Activated T-cell treated with anti-CD3 and anti-CD28 coated beads, Interleukin-2, amount 50 U/mL, for 24 hours (primary cell): Measurements from ENCODE around the gene PROK2.

ENCODE experiments used
- DNase-seq: peaks from one replicate; pipeline ENCODE4 v3.0.0-alpha.2; 2020
- H3K27ac Mint-ChIP-seq: 2 replicates; pipeline ENCODE4 v1.8.0; 2020; ENCODE audit warnings: mild to moderate bottlenecking, mixed read lengths
- H3K27me3 Mint-ChIP-seq: 2 replicates; pipeline ENCODE4 v1.8.0; 2020; ENCODE audit warnings: mixed read lengths
- H3K36me3 Mint-ChIP-seq: 2 replicates; pipeline ENCODE4 v1.8.0; 2020; ENCODE audit warnings: low read depth, mixed read lengths
- H3K4me1 Mint-ChIP-seq: 2 replicates; pipeline ENCODE4 v1.8.0; 2020; ENCODE audit warnings: low read depth, mixed read lengths
- H3K4me3 Mint-ChIP-seq: 2 replicates; pipeline ENCODE4 v1.8.0; 2020; ENCODE audit warnings: mild to moderate bottlenecking, moderate library complexity, mixed read lengths
- H3K9me3 Mint-ChIP-seq: 2 replicates; pipeline ENCODE4 v1.8.0; 2020; ENCODE audit warnings: mixed read lengths

The PROK2 gene

DNA sequence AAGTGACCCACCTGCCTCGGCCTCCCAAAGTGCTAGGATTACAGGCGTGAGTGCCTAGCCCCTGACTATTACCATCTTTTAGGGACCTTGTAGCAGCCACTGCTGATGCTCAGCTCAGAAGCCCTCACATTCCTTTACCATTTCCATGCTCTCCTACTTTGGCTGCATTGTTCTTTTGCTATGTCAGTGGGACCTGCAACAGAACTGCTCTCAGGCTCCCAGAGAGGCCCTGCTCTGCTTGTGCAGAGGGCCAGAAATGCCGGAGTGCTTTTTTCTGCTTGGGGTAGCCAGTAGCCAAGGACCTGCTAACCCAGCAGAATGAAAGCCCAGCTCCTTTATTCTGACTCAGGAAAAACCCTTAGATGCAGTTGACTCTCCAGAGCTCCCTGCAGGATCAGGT, 18.3 kb upstream of the PROK2 start:
- no peak overlapping the region for H3K27ac Mint-ChIP-seq

DNA sequence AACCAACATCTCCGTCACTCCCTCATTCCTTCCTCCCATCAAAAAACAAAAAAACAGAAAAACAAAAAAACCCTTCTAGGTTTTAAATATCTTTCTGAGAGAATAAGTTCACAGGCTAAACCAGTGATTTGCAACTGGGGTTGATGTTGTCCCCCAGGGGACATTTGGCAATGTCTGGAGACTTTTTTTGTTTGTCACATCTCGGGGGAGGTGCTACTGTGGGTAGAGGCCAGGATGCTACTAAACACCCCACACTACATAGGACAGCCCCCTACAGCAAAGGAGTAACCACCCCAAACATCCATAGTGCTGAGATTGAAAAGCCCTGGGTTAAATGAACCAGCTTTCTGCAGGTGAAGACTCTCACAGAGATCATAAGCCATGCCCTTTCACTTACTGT, 17.0 kb upstream of the PROK2 start:
- no peak overlapping the region for H3K27ac Mint-ChIP-seq
- no peaks in the 10 kb centered on the region for H3K36me3 Mint-ChIP-seq
- no peaks in the 10 kb centered on the region for H3K4me1 Mint-ChIP-seq
- H3K27me3 Mint-ChIP-seq = peaks cover 5% of the 10 kb centered on the region
- no peak overlapping the region for H3K4me3 Mint-ChIP-seq
- no peaks in the 10 kb centered on the region for H3K9me3 Mint-ChIP-seq
- DNase-seq = no peak

More for the DNA sequence above, 18.3 kb upstream of the PROK2 start:
- DNase-seq = no peak
- Mint-ChIP-seq H3K4me3 (no peak overlapping the region), H3K27me3 (peaks cover 5% of the 10 kb centered on the region), H3K4me1 (no peaks in the 10 kb centered on the region), H3K9me3 (no peaks in the 10 kb centered on the region), H3K36me3 (no peaks in the 10 kb centered on the region)

DNA sequence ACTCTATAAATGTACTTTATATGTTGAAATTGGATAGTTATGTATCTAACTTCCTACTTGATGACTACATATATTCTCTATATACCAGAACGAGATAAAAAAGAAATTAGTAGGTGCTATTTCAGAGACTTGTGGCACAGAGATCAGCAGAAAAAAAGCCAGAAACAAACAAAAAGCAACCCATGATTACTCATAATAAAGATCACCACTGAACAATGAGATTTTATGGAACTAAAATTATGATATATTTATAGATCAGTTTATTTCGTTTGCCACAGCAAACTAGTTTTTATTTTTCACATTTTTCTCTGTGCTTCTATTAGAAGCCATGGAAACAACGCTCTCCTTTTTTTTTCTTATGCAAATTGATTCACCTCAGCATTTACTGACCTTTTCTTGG, 15.1 kb upstream of the PROK2 start:
- no peaks in the 10 kb centered on the region for H3K4me1 Mint-ChIP-seq
- H3K4me3 Mint-ChIP-seq = no peak overlapping the region
- no peak overlapping the region for H3K27ac Mint-ChIP-seq
- no peak for DNase-seq
- peaks cover 5% of the 10 kb centered on the region for H3K27me3 Mint-ChIP-seq
- no peaks in the 10 kb centered on the region for H3K36me3 Mint-ChIP-seq
- H3K9me3 Mint-ChIP-seq = no peaks in the 10 kb centered on the region

DNA sequence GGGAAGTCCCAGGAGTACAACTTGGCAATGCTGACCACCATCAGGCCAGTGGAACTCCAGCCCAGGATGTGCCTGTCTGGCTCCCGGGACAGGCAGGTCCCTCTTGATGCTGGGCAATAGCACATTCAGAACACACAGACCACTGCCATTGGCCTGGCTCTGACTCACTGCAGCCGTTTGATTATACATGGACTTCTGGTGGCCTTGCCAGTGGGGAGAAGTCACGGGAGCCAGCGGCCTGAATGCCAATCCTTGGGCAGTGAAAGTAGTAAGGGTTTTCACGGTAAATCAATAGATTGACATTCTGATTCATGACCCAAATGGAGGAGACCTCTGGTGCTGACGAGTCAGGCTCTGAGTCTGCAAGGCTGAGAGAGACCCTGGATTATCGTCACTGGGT, 12.5 kb upstream of the PROK2 start:
- Mint-ChIP-seq H3K27me3 (peaks cover 5% of the 10 kb centered on the region), H3K4me1 (no peaks in the 10 kb centered on the region), H3K9me3 (no peaks in the 10 kb centered on the region), H3K36me3 (no peaks in the 10 kb centered on the region), H3K4me3 (no peak overlapping the region), H3K27ac (no peak overlapping the region)
- no peak for DNase-seq

DNA sequence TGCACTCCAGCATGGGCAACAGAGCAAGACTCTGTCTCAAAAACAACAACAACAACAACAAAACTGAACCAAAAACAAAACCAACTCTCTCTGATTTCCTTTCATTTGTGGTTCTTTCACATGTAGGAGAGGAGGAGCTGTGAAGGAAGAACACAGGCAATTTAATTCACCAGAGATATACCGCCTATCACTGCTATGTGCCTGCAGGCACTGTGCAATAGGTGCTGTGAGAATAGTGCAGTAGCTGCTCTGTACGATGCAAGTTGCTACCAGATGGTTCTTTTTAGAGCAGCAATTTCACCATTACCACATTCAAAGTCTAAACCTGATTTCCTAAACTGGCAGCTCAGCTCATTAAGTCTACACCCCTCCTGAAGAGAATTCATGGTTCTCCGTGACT, 11.3 kb upstream of the PROK2 start:
- Mint-ChIP-seq H3K27ac (no peak overlapping the region), H3K4me1 (no peaks in the 10 kb centered on the region), H3K9me3 (no peaks in the 10 kb centered on the region), H3K4me3 (no peak overlapping the region), H3K36me3 (no peaks in the 10 kb centered on the region), H3K27me3 (peaks cover 5% of the 10 kb centered on the region)
- DNase-seq = no peak

DNA sequence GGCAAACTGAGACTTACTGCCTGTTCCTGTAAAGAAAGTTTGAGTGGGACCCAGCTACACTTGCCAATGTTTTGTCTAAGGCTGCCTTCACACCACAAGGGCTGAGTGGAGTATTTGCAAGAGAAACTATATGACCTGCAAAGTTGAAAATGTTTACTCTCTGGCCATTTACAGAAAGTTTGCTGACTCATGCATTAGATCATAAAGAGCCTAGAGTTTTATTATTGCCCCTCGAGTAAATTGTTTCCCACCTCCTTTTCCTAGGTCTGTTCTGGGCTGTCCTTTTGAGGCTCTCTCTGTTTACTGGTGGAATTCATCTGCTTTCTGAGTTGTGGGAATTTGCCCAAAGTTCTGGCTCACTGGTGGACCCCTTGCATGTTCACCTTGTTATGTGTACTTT, 6.7 kb upstream of the PROK2 start:
- no peak overlapping the region for H3K4me3 Mint-ChIP-seq
- no peaks in the 10 kb centered on the region for H3K36me3 Mint-ChIP-seq
- peaks cover 7% of the 10 kb centered on the region for H3K27me3 Mint-ChIP-seq
- no peaks in the 10 kb centered on the region for H3K4me1 Mint-ChIP-seq
- H3K9me3 Mint-ChIP-seq = no peaks in the 10 kb centered on the region
- DNase-seq = no peak
- no peak overlapping the region for H3K27ac Mint-ChIP-seq

DNA sequence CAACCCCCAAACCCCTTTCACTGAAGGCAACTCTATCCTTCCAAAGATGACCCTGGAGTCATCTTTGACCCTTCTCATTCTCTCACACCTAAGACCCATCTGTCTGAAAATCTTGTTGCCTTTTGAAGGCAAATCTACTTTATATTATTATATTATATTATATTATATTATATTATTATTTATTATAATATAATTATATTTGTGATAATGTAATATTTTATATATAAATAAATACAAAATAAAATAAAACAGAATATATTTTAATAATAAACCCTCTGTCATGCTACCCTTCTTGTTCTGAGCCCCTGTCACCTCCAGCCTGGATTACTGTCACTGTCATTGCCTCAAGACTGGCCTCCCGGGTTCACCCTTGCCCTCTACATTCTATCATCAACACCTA, 5.0 kb upstream of the PROK2 start:
- Mint-ChIP-seq H3K36me3 (no peaks in the 10 kb centered on the region), H3K27me3 (peaks cover 22% of the 10 kb centered on the region)
- no peak for DNase-seq

DNA sequence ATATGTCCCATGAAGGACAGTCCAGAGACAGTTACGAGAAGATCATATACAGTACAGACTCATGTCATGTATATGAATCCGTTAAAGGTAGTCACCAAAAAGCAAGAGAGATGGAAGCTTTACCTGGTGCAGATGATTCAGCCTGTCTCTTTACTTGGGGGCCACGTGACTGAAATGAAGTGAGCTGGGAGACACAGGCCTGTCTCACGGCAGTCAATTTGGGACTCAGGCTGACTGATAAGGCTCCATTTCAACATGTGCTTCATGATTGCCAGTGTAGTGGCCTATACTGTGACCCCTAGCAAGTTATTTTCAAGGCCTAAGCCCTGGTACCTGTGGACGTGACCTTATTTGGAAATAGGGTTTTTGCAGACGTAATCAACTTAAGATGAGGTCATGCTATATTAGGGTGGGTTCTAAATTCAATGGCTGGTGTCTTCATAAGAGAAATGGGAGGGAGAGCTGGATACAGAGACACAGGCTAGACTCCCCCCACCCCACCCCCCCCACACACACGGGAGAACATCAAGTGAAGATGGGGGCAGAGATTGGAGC, 3.0 kb upstream of the PROK2 start:
- Mint-ChIP-seq H3K4me3 (no peak overlapping the region), H3K9me3 (no peaks in the 10 kb centered on the region), H3K27ac (no peak overlapping the region), H3K27me3 (peaks cover 39% of the 10 kb centered on the region), H3K36me3 (no peaks in the 10 kb centered on the region), H3K4me1 (peaks cover 13% of the 10 kb centered on the region)
- DNase-seq = no peak

More for the DNA sequence above, 5.0 kb upstream of the PROK2 start:
- H3K9me3 Mint-ChIP-seq = no peaks in the 10 kb centered on the region
- peaks cover 5% of the 10 kb centered on the region for H3K4me1 Mint-ChIP-seq
- H3K4me3 Mint-ChIP-seq = no peak overlapping the region
- no peak overlapping the region for H3K27ac Mint-ChIP-seq

DNA sequence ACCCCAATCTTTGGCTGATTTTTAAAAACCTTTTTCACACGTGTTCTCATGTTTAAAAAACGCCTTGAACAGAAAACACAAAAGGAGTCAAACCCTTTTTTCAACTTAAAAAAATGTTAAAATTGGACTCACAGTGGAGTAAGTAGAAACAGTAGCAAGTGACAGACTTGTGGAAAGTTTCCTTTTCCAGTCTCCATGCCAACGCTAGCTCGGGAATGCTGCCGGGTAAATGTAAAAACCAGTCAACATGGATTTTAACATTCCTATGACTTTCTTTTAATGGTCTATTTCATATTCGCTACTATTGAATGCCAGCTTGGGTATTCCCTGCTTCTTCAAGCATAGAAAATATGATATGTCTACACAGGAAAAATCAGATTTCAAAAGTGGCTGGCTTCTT, 1.6 kb upstream of the PROK2 start:
- no peaks in the 10 kb centered on the region for H3K9me3 Mint-ChIP-seq
- peaks cover 13% of the 10 kb centered on the region for H3K4me1 Mint-ChIP-seq
- H3K36me3 Mint-ChIP-seq = no peaks in the 10 kb centered on the region
- H3K27ac Mint-ChIP-seq = no peak overlapping the region
- H3K27me3 Mint-ChIP-seq = peaks cover 52% of the 10 kb centered on the region
- H3K4me3 Mint-ChIP-seq = no peak overlapping the region
- no peak for DNase-seq

DNA sequence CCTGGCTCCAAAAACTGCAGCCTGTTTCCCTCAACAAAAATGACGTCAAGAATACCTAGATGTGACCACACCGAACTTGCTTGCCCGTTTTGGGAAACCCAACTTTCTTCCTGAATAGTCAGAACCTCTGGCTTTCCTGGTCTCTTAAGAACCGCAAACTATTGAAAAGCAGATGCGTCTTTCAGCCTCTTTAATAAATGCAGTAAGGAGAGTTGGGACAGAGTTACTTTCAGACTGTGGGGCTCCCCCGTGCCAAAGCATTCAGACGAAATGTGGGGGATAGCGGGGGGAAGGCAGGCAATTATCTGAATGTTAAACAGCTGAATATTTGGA, 1.2 kb upstream of the PROK2 start:
- peaks cover 55% of the 10 kb centered on the region for H3K27me3 Mint-ChIP-seq

DNA sequence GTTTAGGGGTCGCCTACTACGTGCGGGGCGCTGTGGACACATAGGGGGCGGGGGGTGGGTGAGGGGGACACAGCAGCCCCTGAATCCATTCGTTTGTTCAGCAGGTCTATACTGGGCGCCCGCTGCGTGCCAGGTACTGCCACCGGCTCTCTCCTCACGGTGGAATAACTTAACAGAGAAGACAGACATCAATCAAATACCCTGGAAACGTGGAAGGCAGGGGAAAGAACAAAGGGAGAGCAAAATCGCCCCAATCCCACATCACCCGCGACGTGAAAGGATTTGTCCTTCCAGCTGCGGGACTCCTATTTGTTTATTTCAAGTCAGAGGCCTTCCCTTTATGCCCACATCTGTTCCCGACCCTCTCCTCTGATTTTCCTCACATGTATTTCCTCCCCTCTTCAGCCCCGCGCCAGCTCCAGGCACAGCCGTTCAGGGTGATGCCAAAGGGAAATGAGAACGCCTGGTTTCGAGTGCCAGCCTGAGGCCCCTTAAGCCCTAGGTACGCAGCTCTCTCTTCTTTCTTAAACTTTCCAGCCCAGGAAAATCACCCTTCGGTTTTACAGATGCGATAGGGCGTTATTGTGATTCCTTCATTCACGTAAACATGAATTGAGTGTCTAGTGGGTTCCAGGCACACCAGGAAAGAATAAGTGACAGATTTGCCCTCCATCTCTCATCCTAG, 726 bp upstream of the PROK2 start:
- peak overlapping the region; percentile 65 for H3K4me3 Mint-ChIP-seq
- H3K27me3 Mint-ChIP-seq = peaks cover 59% of the 10 kb centered on the region
- no peak overlapping the region for H3K27ac Mint-ChIP-seq
- no peaks in the 10 kb centered on the region for H3K36me3 Mint-ChIP-seq
- peaks cover 13% of the 10 kb centered on the region for H3K4me1 Mint-ChIP-seq
- H3K9me3 Mint-ChIP-seq = no peaks in the 10 kb centered on the region
- no peak for DNase-seq

More for the DNA sequence above, 1.2 kb upstream of the PROK2 start:
- peak overlapping the region; percentile 65 for H3K4me3 Mint-ChIP-seq
- H3K4me1 Mint-ChIP-seq = peaks cover 13% of the 10 kb centered on the region
- no peak for DNase-seq
- H3K36me3 Mint-ChIP-seq = no peaks in the 10 kb centered on the region
- H3K9me3 Mint-ChIP-seq = no peaks in the 10 kb centered on the region
- no peak overlapping the region for H3K27ac Mint-ChIP-seq

DNA sequence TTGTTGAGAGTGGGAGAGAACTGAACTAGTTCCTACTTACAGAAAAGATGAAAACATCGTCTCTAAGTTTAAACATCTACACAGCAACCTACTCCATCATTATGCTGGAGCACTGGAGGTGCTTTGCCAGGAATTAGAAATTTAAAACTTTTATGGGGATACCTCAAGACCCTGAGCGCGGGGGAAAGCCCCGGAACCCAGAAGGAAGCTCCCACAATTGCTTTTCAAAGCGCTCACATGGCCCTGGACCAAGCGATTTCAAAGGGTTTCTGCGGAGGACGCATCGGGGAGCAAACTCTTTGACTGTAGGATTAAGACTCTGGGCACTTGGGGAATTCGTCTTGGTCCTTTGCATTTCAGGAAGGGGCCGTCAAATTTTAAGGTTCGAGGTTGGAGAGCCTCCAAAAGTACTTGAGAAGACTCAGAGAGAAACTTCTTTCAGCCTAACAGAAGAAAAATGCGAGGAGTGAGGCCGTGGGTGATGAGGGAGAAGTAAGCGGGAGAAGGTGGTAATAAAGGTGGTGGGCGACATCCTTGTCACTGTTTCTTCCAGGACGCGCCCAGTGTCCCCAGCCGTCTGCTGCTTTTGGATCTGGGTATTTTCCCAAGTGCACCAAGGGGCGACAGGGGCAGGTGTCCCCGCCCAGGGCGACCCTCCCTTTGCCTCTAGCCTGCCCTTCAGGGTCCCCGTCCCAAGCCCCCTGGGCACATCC, 591 bp downstream of the PROK2 start:
- peak; percentile 38 for DNase-seq
- Mint-ChIP-seq H3K36me3 (no peaks in the 10 kb centered on the region), H3K4me1 (peaks cover 22% of the 10 kb centered on the region), H3K27ac (peak overlapping the region; percentile 61), H3K27me3 (peaks cover 72% of the 10 kb centered on the region), H3K4me3 (peak overlapping the region; percentile 75), H3K9me3 (no peaks in the 10 kb centered on the region)

DNA sequence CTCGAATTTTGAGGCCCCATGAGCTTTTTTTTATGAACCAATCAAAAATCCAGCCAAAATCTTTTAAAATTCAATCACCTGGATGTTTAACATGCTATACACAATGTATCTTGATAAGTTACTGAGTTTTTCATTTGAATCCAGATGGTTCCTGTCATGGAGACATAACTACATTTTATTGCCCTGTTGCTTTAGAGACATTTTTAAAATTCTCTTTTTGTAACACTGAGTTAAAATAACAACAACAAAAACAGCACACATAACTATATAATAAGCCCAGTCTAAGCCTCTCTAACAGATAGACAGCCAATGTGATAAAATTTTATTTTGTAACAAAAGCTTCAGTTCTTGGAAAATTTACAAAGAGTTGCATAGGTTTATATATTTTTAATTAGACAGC, 1.8 kb downstream of the PROK2 start:
- no peak for DNase-seq
- Mint-ChIP-seq H3K36me3 (no peaks in the 10 kb centered on the region), H3K9me3 (no peaks in the 10 kb centered on the region), H3K27me3 (peaks cover 79% of the 10 kb centered on the region), H3K27ac (no peak overlapping the region), H3K4me3 (no peak overlapping the region), H3K4me1 (peaks cover 26% of the 10 kb centered on the region)

DNA sequence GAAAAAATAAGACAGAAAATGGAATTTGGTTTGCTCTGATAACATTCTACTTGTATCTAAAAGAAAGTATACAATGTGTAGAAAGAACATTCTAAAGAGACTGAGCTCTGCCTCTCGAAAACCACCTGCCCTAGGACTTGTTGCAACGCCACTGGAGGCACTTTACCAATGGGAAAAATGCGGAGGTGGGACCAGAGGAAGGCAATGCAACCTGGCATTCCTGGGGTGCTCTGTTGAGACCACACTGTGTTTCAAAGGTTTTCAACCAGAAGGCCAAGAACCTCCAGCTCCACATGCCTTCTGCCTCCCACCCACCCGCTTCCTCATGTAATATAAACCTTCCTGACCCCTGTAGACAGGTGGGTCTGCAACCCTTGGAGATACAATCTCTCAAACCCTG, 4.5 kb downstream of the PROK2 start:
- DNase-seq = no peak
- Mint-ChIP-seq H3K27ac (no peak overlapping the region), H3K27me3 (peaks cover 73% of the 10 kb centered on the region), H3K9me3 (no peaks in the 10 kb centered on the region), H3K36me3 (no peaks in the 10 kb centered on the region), H3K4me3 (no peak overlapping the region), H3K4me1 (peaks cover 22% of the 10 kb centered on the region)

DNA sequence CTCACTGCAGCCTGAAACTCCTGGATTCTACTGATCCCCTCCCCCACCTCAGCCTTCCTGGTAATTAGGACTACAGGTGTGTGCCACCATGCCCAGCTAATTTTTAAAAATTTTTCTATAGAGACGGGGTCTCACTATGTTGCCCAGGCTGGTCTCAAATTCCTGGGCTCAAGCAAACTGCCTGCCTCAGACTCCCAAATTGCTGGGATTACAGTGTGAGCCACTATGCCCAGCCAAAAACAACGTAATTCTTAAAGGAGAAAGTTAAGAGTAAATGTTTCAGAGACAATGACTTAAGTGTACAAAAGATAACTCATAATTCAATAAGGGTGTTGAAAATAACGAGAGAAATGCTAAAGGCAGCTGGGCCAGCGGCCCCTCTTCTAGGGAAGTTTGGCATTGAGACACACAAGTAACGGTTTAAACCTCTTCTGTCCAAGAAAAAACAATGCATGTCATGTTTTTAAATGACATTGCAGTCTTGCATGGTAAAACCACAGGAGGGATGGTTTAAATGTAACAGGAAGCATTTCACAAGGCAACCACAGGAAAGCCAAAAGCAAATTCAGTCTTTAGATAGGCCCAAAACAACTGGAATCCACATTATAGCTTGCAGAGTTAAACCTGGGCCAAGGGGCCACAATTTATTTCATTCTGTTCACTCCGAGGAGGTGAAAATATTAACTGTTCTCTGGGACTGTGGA, 5.1 kb downstream of the PROK2 start:
- no peak overlapping the region for H3K27ac Mint-ChIP-seq
- no peaks in the 10 kb centered on the region for H3K9me3 Mint-ChIP-seq
- H3K4me1 Mint-ChIP-seq = peaks cover 20% of the 10 kb centered on the region
- no peaks in the 10 kb centered on the region for H3K36me3 Mint-ChIP-seq
- no peak for DNase-seq
- no peak overlapping the region for H3K4me3 Mint-ChIP-seq
- H3K27me3 Mint-ChIP-seq = peaks cover 70% of the 10 kb centered on the region
